ENCODE measurements around the gene RPS21. TPM values are rescaled to one million over a fixed set of nuclear protein-coding genes. Genes with fewer than 3 reads are reported as not detected.

RPS21 gene
- total RNA-seq, 2 donors from 2014 or later: 1,506 to 4,377 TPM

- DNase-seq (ENCODE audit: low spot score): no peak
- intact Hi-C loops (cut with DNase I): no loop called here
- WGBS: 61% methylated on average over 14 of the region's 14 CpGs
- TF ChIP-seq POLR2A (IDR thresholded peaks at IDR 0.05): no peak
- Histone ChIP-seq H3K4me1 (replicated peaks) (peaks cover 58% of the 10 kb centered on the region), H3K4me3 (no peak overlapping the region), H3K27me3 (replicated peaks; ENCODE audit: insufficient read depth) (no peaks in the 10 kb centered on the region), H3K27ac (peak overlapping the region; percentile 81 to 84), H3K9me3 (no peaks in the 10 kb centered on the region), H3K36me3 (peaks cover 0 to 6% of the 10 kb centered on the region in 2 donors)
These were observed 32.7 kb upstream of the RPS21 start for GRCh38 chr20:62354031-62354808.

- Histone ChIP-seq H3K27ac (peak overlapping the region; percentile 81 to 84), H3K4me1 (replicated peaks) (peaks cover 62% of the 10 kb centered on the region), H3K36me3 (peaks cover 0 to 6% of the 10 kb centered on the region in 2 donors), H3K27me3 (replicated peaks; ENCODE audit: insufficient read depth) (no peaks in the 10 kb centered on the region), H3K9me3 (no peaks in the 10 kb centered on the region), H3K4me3 (no peak overlapping the region)
- intact Hi-C loops (cut with DNase I): no loop called here
- DNase-seq (ENCODE audit: low spot score): no peak
- WGBS: 49% methylated on average over 13 of the region's 16 CpGs
- no peak for TF ChIP-seq POLR2AphosphoS5 (IDR thresholded peaks at IDR 0.05)
- TF ChIP-seq CTCF (IDR thresholded peaks at IDR 0.05): no peak
- no peak for TF ChIP-seq POLR2A (IDR thresholded peaks at IDR 0.05)
These were observed 32.0 kb upstream of the RPS21 start for GRCh38 chr20:62354811-62355341.

- no peak overlapping the region for H3K4me3 ChIP-seq
- H3K9me3 ChIP-seq: no peaks in the 10 kb centered on the region
- intact Hi-C loops (cut with DNase I): no loop called here
- WGBS: 23% methylated on average over 11 of the region's 11 CpGs
- H3K27ac ChIP-seq: peak overlapping the region; percentile 81 to 84
- H3K27me3 ChIP-seq (replicated peaks; ENCODE audit: insufficient read depth): no peaks in the 10 kb centered on the region
- DNase-seq (ENCODE audit: low spot score): no peak
- H3K4me1 ChIP-seq (replicated peaks): peaks cover 62% of the 10 kb centered on the region
- H3K36me3 ChIP-seq: peaks cover 0 to 6% of the 10 kb centered on the region in 2 donors
- TF ChIP-seq POLR2AphosphoS5 (IDR thresholded peaks at IDR 0.05): peak; percentile 17
- peak; percentile 25 for TF ChIP-seq POLR2A (IDR thresholded peaks at IDR 0.05)
- no peak for TF ChIP-seq CTCF (IDR thresholded peaks at IDR 0.05)
These were observed 31.4 kb upstream of the RPS21 start for GRCh38 chr20:62355516-62355877.

GRCh38 chr20:62355878-62356588 lies 30.9 kb upstream of the RPS21 start:
- H3K9me3 ChIP-seq: no peaks in the 10 kb centered on the region
- intact Hi-C loops (cut with DNase I): no loop called here
- TF ChIP-seq POLR2AphosphoS5 (IDR thresholded peaks at IDR 0.05) (no peak), POLR2A (IDR thresholded peaks at IDR 0.05) (no peak), CTCF (IDR thresholded peaks at IDR 0.05) (no peak)
- H3K36me3 ChIP-seq: peaks cover 0 to 6% of the 10 kb centered on the region in 2 donors
- 28% methylated on average over 29 of the region's 29 CpGs for WGBS
- DNase-seq (ENCODE audit: low spot score): no peak
- peaks cover 61% of the 10 kb centered on the region for H3K4me1 ChIP-seq (replicated peaks)
- no peak overlapping the region for H3K4me3 ChIP-seq
- peak overlapping the region; percentile 81 to 84 for H3K27ac ChIP-seq
- no peaks in the 10 kb centered on the region for H3K27me3 ChIP-seq (replicated peaks; ENCODE audit: insufficient read depth)

- TF ChIP-seq POLR2A (IDR thresholded peaks at IDR 0.05) (no peak), CTCF (IDR thresholded peaks at IDR 0.05) (no peak), POLR2AphosphoS5 (IDR thresholded peaks at IDR 0.05) (no peak)
- DNase-seq (ENCODE audit: low spot score): no peak
- Histone ChIP-seq H3K4me3 (no peak overlapping the region), H3K9me3 (no peaks in the 10 kb centered on the region), H3K4me1 (replicated peaks) (peaks cover 59% of the 10 kb centered on the region), H3K36me3 (peaks cover 0 to under 1% of the 10 kb centered on the region in 2 donors), H3K27ac (peak overlapping the region; percentile 81 to 84), H3K27me3 (replicated peaks; ENCODE audit: insufficient read depth) (no peaks in the 10 kb centered on the region)
- WGBS: 53% methylated on average over 17 of the region's 17 CpGs
- intact Hi-C loops (cut with DNase I): no loop called here
These were observed 30.2 kb upstream of the RPS21 start for GRCh38 chr20:62356589-62357186.
